ENCODE measurements around the gene LRGUK.
A peak's percentile ranks its signal among the peaks of the same experiment; 100 is the strongest.

Gene LRGUK

DNA sequence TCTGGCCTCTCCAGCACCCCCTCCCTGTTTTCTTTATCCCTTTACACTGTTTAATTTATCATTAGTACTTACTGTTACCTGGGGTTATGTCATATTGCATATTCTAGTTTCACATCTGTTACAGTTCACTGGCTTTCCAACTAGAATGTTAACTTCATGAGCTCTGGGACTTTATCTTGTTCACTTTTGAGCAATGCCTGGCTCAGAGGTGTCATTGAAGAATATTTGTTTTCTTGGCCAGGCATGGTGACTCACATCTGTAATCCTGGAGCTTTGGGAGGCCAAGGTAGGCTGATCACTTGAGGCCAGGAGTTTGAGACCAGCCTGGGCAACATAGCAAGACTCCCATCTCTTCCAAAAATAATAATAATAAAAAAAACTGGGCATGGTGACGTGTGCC, 40.7 kb downstream of the LRGUK start:
- TF ChIP-seq, protein P1, sequence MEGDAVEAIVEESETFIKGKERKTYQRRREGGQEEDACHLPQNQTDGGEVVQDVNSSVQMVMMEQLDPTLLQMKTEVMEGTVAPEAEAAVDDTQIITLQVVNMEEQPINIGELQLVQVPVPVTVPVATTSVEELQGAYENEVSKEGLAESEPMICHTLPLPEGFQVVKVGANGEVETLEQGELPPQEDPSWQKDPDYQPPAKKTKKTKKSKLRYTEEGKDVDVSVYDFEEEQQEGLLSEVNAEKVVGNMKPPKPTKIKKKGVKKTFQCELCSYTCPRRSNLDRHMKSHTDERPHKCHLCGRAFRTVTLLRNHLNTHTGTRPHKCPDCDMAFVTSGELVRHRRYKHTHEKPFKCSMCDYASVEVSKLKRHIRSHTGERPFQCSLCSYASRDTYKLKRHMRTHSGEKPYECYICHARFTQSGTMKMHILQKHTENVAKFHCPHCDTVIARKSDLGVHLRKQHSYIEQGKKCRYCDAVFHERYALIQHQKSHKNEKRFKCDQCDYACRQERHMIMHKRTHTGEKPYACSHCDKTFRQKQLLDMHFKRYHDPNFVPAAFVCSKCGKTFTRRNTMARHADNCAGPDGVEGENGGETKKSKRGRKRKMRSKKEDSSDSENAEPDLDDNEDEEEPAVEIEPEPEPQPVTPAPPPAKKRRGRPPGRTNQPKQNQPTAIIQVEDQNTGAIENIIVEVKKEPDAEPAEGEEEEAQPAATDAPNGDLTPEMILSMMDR (conservative IDR thresholded peaks at IDR 0.05; ENCODE audit: low read depth, low read length) = no peak
- DNase-seq (ENCODE audit: low read depth) = no peak
- no peak overlapping the region for H3K4me3 ChIP-seq (ENCODE audit: low read depth, low read length)

DNA sequence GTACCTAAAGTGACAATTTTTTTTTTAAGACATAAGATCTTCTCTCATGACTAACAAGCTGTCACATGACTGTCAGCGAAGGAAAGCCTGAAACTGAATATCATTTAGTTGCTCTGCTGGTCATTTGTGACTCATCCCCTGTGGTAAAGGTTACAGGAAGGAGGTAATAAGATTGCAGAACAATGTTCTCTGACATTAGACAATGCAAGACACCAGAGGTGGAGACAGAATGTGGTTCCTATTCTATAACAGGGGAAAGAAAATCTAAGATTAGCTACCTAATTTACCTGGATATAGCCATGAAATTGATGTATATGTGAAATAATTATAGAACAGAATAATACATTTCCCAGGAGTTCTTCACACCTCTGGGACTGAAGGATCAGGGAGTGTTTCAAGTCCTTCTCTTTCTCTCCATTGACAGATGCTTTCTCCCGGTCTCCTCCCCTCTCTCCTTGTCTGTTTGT, 47.7 kb downstream of the LRGUK start:
- no peak overlapping the region for H3K4me3 ChIP-seq (ENCODE audit: low read depth, low read length)
- DNase-seq (ENCODE audit: low read depth) = peak; percentile 92
- TF ChIP-seq, protein P1 (conservative IDR thresholded peaks at IDR 0.05; ENCODE audit: low read depth, low read length) = no peak

DNA sequence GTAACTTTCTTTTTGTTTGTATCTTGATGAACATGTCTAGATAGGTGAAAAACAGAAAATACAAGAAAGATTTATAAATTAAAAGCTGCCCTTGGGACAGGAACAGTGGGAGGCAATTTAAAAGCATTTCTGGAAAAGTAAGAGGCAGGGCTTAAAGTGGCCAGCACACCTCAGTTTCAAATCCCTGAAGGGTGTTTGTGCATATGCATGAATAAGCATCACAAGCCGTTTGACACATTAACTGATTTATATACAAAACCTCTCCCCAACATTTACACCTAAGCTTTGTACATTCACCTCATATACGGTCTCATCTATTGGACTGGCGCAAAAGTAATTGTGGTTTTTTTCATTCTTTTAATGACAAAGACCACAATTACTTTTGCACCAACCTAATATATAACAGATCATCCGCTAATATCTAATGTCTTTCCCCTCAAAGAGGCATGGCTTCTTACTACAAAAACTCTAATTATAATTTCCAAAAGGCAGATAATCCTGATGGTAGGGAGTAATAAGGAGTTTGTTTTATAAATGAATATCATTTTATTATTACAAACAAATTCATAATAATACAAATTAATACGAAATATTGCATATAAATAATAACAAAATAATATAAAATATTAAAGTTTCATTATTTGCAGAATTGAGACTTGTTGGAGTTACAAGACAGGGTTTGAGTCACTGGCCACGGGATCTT, 48.3 kb downstream of the LRGUK start:
- H3K4me3 ChIP-seq (ENCODE audit: low read depth, low read length) = no peak overlapping the region
- no peak for DNase-seq (ENCODE audit: low read depth)
- TF ChIP-seq, protein P1 (conservative IDR thresholded peaks at IDR 0.05; ENCODE audit: low read depth, low read length) = no peak

DNA sequence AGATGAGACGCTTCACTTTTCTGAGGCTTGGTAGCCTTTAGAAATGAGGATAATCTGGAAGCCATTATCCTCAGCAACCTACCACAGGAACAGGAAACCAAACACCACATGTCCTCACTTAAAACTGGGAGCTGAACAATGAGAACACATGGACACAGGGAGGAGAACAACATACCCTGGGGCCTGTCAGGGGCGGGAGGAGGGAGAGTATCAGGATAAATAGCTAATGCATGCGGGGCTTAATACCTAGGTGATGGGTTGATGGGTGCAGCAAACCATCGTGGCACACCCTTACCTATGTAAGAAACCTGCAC, 48.9 kb downstream of the LRGUK start:
- no peak overlapping the region for H3K4me3 ChIP-seq (ENCODE audit: low read depth, low read length)
- DNase-seq (ENCODE audit: low read depth) = no peak
- TF ChIP-seq, protein P1 (conservative IDR thresholded peaks at IDR 0.05; ENCODE audit: low read depth, low read length) = no peak

DNA sequence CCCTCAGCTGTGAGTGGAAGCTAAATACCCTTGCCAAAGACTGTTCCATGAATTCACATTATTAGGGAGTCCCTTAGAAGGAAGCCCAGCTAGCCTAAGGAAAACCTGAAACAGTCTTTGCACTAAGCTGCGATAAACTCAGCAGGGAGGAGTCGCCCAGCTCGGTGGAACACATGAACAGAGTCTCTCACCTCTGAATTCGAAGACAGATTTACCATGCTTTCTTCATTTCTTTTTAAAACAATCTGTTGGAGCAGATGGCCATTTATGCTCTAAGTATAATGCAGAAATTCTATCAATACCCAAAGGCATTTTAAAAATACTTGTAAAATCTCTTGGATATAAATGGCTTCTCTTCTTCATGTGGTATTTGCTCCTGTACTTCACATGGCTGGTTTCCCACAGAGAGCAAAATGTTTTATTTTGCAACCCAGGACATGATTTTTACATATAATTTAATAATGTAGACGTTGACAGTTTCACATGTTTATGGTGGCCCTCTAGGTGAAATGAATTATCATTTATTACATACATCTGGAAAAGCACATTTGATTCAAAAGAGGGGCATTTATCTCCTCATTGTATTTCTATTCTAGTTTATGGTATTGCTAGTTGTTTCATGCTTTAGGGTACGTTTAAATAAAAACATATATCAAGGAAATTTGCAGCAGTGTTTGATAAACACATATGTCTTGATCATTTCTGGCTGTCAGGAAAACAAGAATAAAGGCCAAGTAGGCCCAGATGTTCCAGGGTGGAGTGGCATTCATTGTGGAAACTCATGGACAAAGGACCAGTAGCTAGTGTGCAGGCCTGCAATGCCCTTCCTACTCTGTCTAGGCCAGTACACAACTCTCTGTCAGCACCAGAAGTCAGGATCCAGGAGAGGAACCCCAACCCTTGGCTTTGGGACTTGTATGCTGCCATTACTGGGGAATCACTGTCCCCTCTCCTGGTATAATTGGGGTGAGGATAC, 52.2 kb downstream of the LRGUK start:
- TF ChIP-seq, protein P1 (conservative IDR thresholded peaks at IDR 0.05; ENCODE audit: low read depth, low read length) = no peak
- DNase-seq (ENCODE audit: low read depth) = no peak
- H3K4me3 ChIP-seq (ENCODE audit: low read depth, low read length) = no peak overlapping the region

DNA sequence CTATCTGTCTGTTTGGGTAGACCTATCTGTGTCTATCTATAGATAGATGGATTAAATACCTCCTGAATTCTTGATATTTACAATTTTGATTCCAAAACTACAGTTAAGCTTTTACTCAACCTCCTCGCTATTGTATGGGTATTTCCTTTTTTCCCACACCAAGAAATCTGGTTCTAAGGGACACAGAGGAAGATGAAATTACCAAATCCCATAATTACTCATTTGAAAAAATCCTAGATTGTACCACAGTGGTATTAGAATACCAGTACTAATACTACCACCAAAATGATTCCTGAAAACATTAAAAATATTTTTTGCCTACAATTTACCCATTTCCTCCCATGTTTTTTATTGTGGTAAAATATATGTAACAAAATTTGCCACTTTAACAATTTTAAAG, 53.2 kb downstream of the LRGUK start:
- H3K4me3 ChIP-seq (ENCODE audit: low read depth, low read length) = no peak overlapping the region
- TF ChIP-seq, protein P1 (conservative IDR thresholded peaks at IDR 0.05; ENCODE audit: low read depth, low read length) = no peak
- DNase-seq (ENCODE audit: low read depth) = no peak
